Frontal cortex (tissue), 4 donors: ENCODE measurements around the gene RESP18. TPM values are rescaled to one million over a fixed set of nuclear protein-coding genes. Genes with fewer than 3 reads are reported as not detected.
A peak's percentile ranks its signal among the peaks of the same experiment; 100 is the strongest.
"Not testable (repeated sequence)": the region's sequence is repeated elsewhere in the genome, so short reads cannot be mapped to it uniquely, and the experiment has no call there.

Experiments
- DNase-seq, 2 donors: peaks; one replicate each; pipeline ENCODE4 v3.0.0; 2012; ENCODE audit warnings: low spot score in 2 of 2
- FAIRE-seq: peaks from 2 replicates; lab custom pipeline; 2012; peaks lifted over from hg19 to GRCh38; lab: Jason Lieb, UNC
- total RNA-seq: library from RNA; depleted of rRNA; stranded (reverse); fragments of >200 nt; gene quantifications from one replicate; pipeline ENCODE4 v1.2.3, GENCODE V29; 2014
- donor health status: control.
- donor health status: control.
- donor health status: control.

RESP18 gene
- total RNA-seq, 1 donor from 2014 or later = 0.82 TPM

GRCh38 chr2:219327719-219328118 is 4.8 kb downstream of the RESP18 start:
- FAIRE-seq = no peak
- no peak for DNase-seq

- FAIRE-seq = no peak
- DNase-seq = no peak
Measured at GRCh38 chr2:219325657-219326315, 6.8 kb downstream of the RESP18 start.

- no peak for FAIRE-seq
Measured at GRCh38 chr2:219325136-219325535, 7.4 kb downstream of the RESP18 start.

GRCh38 chr2:219323434-219323833 is 9.1 kb downstream of the RESP18 start:
- DNase-seq (no peak), FAIRE-seq (no peak)

More at GRCh38 chr2:219325136-219325535, 7.4 kb downstream of the RESP18 start:
- no peak for DNase-seq

- no peak for FAIRE-seq
- DNase-seq = no peak
Measured at GRCh38 chr2:219314804-219315468, 17.6 kb downstream of the RESP18 start.

- FAIRE-seq, DNase-seq: not testable (repeated sequence)
Measured at GRCh38 chr2:219312683-219313263, 19.8 kb downstream of the RESP18 start.

- FAIRE-seq (no peak), DNase-seq (peak in 1 of 2 donors; percentile 63)
Measured at GRCh38 chr2:219309278-219309677, 23.3 kb downstream of the RESP18 start, which contains the start of gene PTPRN. Gene PTPRN, minus strand, starts transcription at chr2:219309401. Its CDS starts 69 bp downstream, at chr2:219309332.

- DNase-seq (peak in 1 of 2 donors; percentile 62), FAIRE-seq (no peak)
Measured at GRCh38 chr2:219308142-219309101, 24.1 kb downstream of the RESP18 start.

- DNase-seq (no peak), FAIRE-seq (no peak)
Measured at GRCh38 chr2:219306047-219306446, 26.5 kb downstream of the RESP18 start.

GRCh38 chr2:219304223-219304622 is 28.3 kb downstream of the RESP18 start:
- DNase-seq = no peak
- FAIRE-seq = no peak

GRCh38 chr2:219302412-219302968 is 30.1 kb downstream of the RESP18 start:
- FAIRE-seq = no peak

GRCh38 chr2:219300022-219300421 is 32.5 kb downstream of the RESP18 start:
- no peak for DNase-seq
- FAIRE-seq = no peak

More at GRCh38 chr2:219302412-219302968, 30.1 kb downstream of the RESP18 start:
- no peak for DNase-seq

- no peak for DNase-seq
- no peak for FAIRE-seq
Measured at GRCh38 chr2:219299372-219299760, 33.2 kb downstream of the RESP18 start.

GRCh38 chr2:219298759-219299371 is 33.7 kb downstream of the RESP18 start:
- FAIRE-seq = no peak
- peak; percentile 88 to 96 for DNase-seq

- no peak for DNase-seq
- FAIRE-seq = no peak
Measured at GRCh38 chr2:219297766-219298456, 34.6 kb downstream of the RESP18 start.

GRCh38 chr2:219296631-219297391 is 35.7 kb downstream of the RESP18 start:
- DNase-seq (no peak), FAIRE-seq (no peak)

GRCh38 chr2:219296142-219296541 is 36.4 kb downstream of the RESP18 start:
- FAIRE-seq = no peak
- no peak for DNase-seq
